GM12878 (cell line): ENCODE results near the gene TPCN1. TPM values are rescaled to one million over a fixed set of nuclear protein-coding genes. Genes with fewer than 3 reads are reported as not detected.

Experiments used
- ATAC-seq: fragments of 200-7000 bp; cut with Tn5 transposase; 3 replicates; pipeline ENCODE4 v1.9.1; 2020; ENCODE audit warnings: mild to moderate bottlenecking, moderate library complexity
- BruUV-seq: library from RNA; stranded (reverse); fragments of 400-500 nt; replicated peaks from 2 replicates; lab custom pipeline; 2021; lab: Mats Ljungman, UMichigan
- CTCF ChIA-PET: fragments of 300-600 bp; sonication (Branson Sonifier 250); formaldehyde crosslinking; extraction: SDS; loops from one replicate; lab custom pipeline; 2021; ENCODE audit warnings: inconsistent platforms; lab: Yijun Ruan, JAX
- POLR2A ChIA-PET: fragments of 350-600 bp; formaldehyde crosslinking; extraction: SDS; loops from one replicate; lab custom pipeline; 2021; ENCODE audit warnings: inconsistent platforms; lab: Charles Lee
- RAD21 ChIA-PET: fragments of 300-600 bp; sonication (Branson Sonifier 250); formaldehyde crosslinking; loops from one replicate; lab custom pipeline; 2023; ENCODE audit warnings: antibody characterized with exemption; ENCODE audit not compliant: unreplicated experiment; lab: Charles Lee
- SMC1A ChIA-PET: fragments of 300-600 bp; sonication (Branson Sonifier 250); formaldehyde crosslinking; loops from one replicate; lab custom pipeline; 2023; ENCODE audit not compliant: unreplicated experiment, uncharacterized antibody; lab: Charles Lee
- DNase-seq: peaks from one replicate; pipeline ENCODE4 v3.0.0-alpha.2; 2011; ENCODE audit warnings: low read depth, low spot score
- FAIRE-seq: peaks from 3 replicates; lab custom pipeline; 2011; peaks lifted over from hg19 to GRCh38; lab: Jason Lieb, UNC
- H2AFZ ChIP-seq: 2 replicates; pipeline ENCODE4 v1.6.0; 2011; ENCODE audit warnings: low read depth, low read length, control low read depth; ENCODE audit not compliant: control insufficient read depth
- H3K27ac ChIP-seq: 2 replicates; pipeline ENCODE4 v1.5.1; 2011; ENCODE audit warnings: control low read depth; ENCODE audit not compliant: control insufficient read depth, insufficient read depth
- H3K27me3 ChIP-seq, 2 experiments: replicated peaks in 1 of 2; 2 replicates each; pipeline versions ENCODE4 v1.6.0 to v1.6.1; 2011; ENCODE audit warnings: low read length in 1 of 2; ENCODE audit not compliant: control insufficient read depth in 2 of 2, insufficient read depth in 2 of 2
- H3K36me3 ChIP-seq, 2 experiments: 2 replicates each; pipeline ENCODE4 v1.5.1; 2011; ENCODE audit warnings: low read length in 1 of 2; ENCODE audit not compliant: control insufficient read depth in 2 of 2, insufficient read depth in 2 of 2
- H3K4me1 ChIP-seq: 2 replicates; pipeline ENCODE4 v1.6.1; 2011; ENCODE audit warnings: mild to moderate bottlenecking, low read length, moderate library complexity, mixed read lengths; ENCODE audit not compliant: control insufficient read depth, insufficient read depth
- H3K4me2 ChIP-seq: 2 replicates; pipeline ENCODE4 v1.6.0; 2011; ENCODE audit warnings: control low read depth; ENCODE audit not compliant: control insufficient read depth, insufficient read depth
- H3K4me3 ChIP-seq: fragments of 200-600 bp; sonication (generic); 2 replicates; pipeline ENCODE4 v1.5.1; 2016
- H3K79me2 ChIP-seq: 2 replicates; pipeline ENCODE4 v1.6.0; 2011; ENCODE audit warnings: low read length; ENCODE audit not compliant: control insufficient read depth, insufficient read depth
- H3K9ac ChIP-seq: 2 replicates; pipeline ENCODE4 v1.8.0; 2011; ENCODE audit warnings: low read length, control low read depth, mixed read lengths; ENCODE audit not compliant: control insufficient read depth, insufficient read depth
- H3K9me3 ChIP-seq: replicated peaks from 3 replicates; pipeline ENCODE4 v1.5.1; 2011; ENCODE audit warnings: mild to moderate bottlenecking, low read length; ENCODE audit not compliant: control insufficient read depth, insufficient read depth
- H4K20me1 ChIP-seq: 2 replicates; pipeline ENCODE4 v1.6.0; 2011; ENCODE audit not compliant: control insufficient read depth, insufficient read depth
- CHD4 ChIP-seq: fragments of 200-600 bp; sonication (generic); IDR thresholded peaks from 2 replicates; pipeline ENCODE4 v1.6.1; 2016; ENCODE audit warnings: mild to moderate bottlenecking
- EZH2 ChIP-seq: IDR thresholded peaks from 2 replicates; pipeline ENCODE4 v1.6.1; 2012; ENCODE audit warnings: low read depth, mild to moderate bottlenecking, control low read depth, inconsistent platforms, low read length, borderline replicate concordance; ENCODE audit not compliant: control insufficient read depth
- IRF4 ChIP-seq: IDR thresholded peaks from 2 replicates; pipeline ENCODE4 v1.6.1; 2011; ENCODE audit warnings: low read depth, low read length
- MTA2 ChIP-seq: fragments of 450-650 bp; IDR thresholded peaks from 2 replicates; pipeline ENCODE4 v1.6.1; 2016; ENCODE audit warnings: low read depth, mild to moderate bottlenecking, moderate library complexity
- NBN ChIP-seq: fragments of 450-650 bp; IDR thresholded peaks from 2 replicates; pipeline ENCODE4 v1.6.1; 2016
- RUNX3 ChIP-seq: IDR thresholded peaks from 2 replicates; pipeline ENCODE4 v1.6.1; 2012; ENCODE audit warnings: low read length, inconsistent platforms
- WRNIP1 ChIP-seq: IDR thresholded peaks from 2 replicates; pipeline ENCODE4 v1.6.1; 2011; ENCODE audit warnings: low read depth, low read length, improper control_type of control experiment, borderline replicate concordance
- WGBS: methylation state at CpG from one replicate; pipeline ENCODE4 v1.1.6; 2016; ENCODE audit warnings: low lambda C conversion rate; ENCODE audit not compliant: insufficient replicate concordance, insufficient coverage; ENCODE audit errors: missing lambda C conversion rate; 5-methylcytosine and 5-hydroxymethylcytosine counted together
- in situ Hi-C: fragments of 300-500 bp; cut with MboI; formaldehyde crosslinking; loops from 9 replicates; pipeline ENCODE4 v1.14.3; 2018; ENCODE audit warnings: mixed read lengths
- intact Hi-C: fragments of 100-400 bp; cut with micrococcal nuclease; formaldehyde crosslinking; loops from one replicate; pipeline ENCODE4 v1.14.2; 2022; ENCODE audit not compliant: unreplicated experiment
- polyA plus RNA-seq, 11 experiments: library from polyadenylated mRNA; depleted of rRNA in 4 of 11; unstranded in 6 of 11; stranded (reverse) in 5 of 11; fragments of >200 nt; fragmentation: Nextera tagmentation in 4 of 11; fragmentation: Illumina TruSeq in 1 of 11; extraction: Ambion mirVana in 4 of 11; extraction: Trizol in 1 of 11; gene quantifications; 1 replicate in 1 of 11; 2 replicates in 10 of 11; pipeline versions ENCODE4 v1.2.1 to v1.2.3, GENCODE V29; 2011 to 2016; ENCODE audit warnings: inconsistent platforms in 2 of 11, missing spikeins in 2 of 11, low read depth in 1 of 11
- total RNA-seq, 4 experiments: library from RNA; depleted of rRNA in 3 of 4; stranded (reverse); fragments of >200 nt in 3 of 4; fragmentation: Illumina TruSeq in 1 of 4; extraction: Trizol in 1 of 4; gene quantifications; 2 replicates each; pipeline versions ENCODE4 v1.2.1 to v1.2.3, GENCODE V29; 2013 to 2021
- TF ChIP-seq, protein P1 (sequence below): IDR thresholded peaks from 2 replicates; pipeline ENCODE4 v1.6.1; 2011; ENCODE audit warnings: borderline replicate concordance, low read depth, mild to moderate bottlenecking, moderate library complexity, mixed read lengths, low read length; ENCODE audit not compliant: insufficient read depth; ENCODE audit errors: extremely low read length
- TF ChIP-seq, protein P2 (sequence below): fragments of 450-650 bp; formaldehyde crosslinking; IDR thresholded peaks from 2 replicates; pipeline ENCODE4 v1.5.0; 2022; ENCODE audit warnings: mild to moderate bottlenecking, missing genetic modification characterization

The TPCN1 gene
- total and polyA plus RNA-seq, 10 of the 15 experiments (the other 5 are each of a cell fraction or from before 2014, with no cell fraction given), result 0.79 to 30.9 (median 19.4) TPM

DNA sequence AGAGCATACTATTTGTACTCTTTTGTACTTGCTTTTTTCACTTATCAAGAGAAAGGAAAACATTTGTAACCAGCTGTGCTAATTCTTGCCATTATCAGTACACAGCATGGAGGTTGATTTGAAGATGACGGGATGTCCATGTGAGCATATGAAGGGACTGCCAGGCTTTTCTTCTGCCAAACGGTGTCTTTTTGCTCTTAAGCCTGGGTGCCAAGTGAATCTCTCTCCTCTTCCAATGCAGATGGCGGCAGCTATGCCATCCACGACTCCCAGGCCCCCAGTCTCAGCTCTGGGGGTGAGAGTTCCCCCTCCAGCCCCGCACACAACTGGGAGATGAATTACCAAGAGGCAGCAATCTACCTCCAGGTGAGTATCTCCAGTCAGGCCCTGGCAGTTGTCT, 38.9 kb downstream of the TPCN1 start:
- H3K79me2 ChIP-seq, result no peaks in the 10 kb centered on the region
- peaks cover 15% of the 10 kb centered on the region for H3K4me1 ChIP-seq
- DNase-seq (no peak), FAIRE-seq (no peak), ATAC-seq (no peak)
- H3K4me2 ChIP-seq, result no peak overlapping the region
- intact Hi-C loops (no loop called here), in situ Hi-C loops (no loop called here)
- no peak for TF ChIP-seq CHD4
- H3K4me3 ChIP-seq, result no peak overlapping the region
- no peak overlapping the region for H3K27ac ChIP-seq
- WGBS, result 93% methylated on average over 5 of the region's 5 CpGs
- SMC1A ChIA-PET, result interaction anchor here (1.0 to 1.5 kb wide), 2 partner anchors 26 to 54 kb away, joined by 4 to 5 read pairs; no protein-coding TSS in a partner anchor
- H3K27me3 ChIP-seq, result no peaks in the 10 kb centered on the region
- H4K20me1 ChIP-seq, result no peaks in the 10 kb centered on the region
- no peak overlapping the region for H3K9ac ChIP-seq
- RAD21 ChIA-PET, result interaction anchor here (0.8 to 1.0 kb wide), 2 partner anchors 37 to 56 kb away, joined by 3 to 5 read pairs; no protein-coding TSS in a partner anchor
- POLR2A ChIA-PET, result interaction anchor here (0.6 to 0.7 kb wide), 2 partner anchors 36 to 38 kb away, joined by 3 read pairs; no protein-coding TSS in a partner anchor
- CTCF ChIA-PET, result no interaction called here
- H3K9me3 ChIP-seq, result no peaks in the 10 kb centered on the region
- BruUV-seq, result no TSS peak
- no peaks in the 10 kb centered on the region; a peak in 1 of 4 replicates for H3K36me3 ChIP-seq
- H2AFZ ChIP-seq, result no peak overlapping the region

DNA sequence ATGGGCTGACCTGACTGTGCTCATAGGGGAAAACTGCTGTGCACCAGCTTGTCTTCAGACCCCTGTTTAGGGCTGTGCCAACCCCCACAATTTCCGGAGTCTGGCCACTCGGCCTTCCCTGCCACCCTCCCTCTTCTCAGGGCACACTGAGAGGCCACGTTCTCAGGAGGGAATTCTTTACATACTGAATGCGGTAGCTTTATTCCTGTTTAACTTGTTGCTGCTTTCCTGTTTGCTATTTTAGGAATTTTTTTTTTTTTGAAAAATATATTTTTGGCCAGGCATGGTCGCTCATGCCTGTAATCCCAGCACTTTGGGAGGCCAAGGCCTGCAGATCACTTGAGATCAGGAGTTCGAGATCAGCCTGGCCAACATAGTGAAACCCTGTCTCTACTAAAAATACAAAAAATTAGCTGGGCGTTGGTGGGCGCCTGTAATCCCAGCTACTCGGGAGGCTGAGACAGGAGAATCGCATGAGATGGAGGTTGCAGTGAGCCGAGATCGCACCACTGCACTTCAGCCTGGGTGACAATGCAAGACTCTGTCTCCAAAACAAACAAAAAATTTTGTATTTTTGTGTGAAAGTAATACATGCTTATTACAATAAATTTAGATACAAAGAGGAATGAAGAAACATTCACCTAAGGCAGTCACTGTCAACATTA, 39.5 kb downstream of the TPCN1 start:
- H4K20me1 ChIP-seq, result no peaks in the 10 kb centered on the region
- RAD21 ChIA-PET, result interaction anchor here (0.8 to 1.1 kb wide), 3 partner anchors 38 to 56 kb away, joined by 3 to 5 read pairs (median 3); no protein-coding TSS in a partner anchor
- no peaks in the 10 kb centered on the region for H3K79me2 ChIP-seq
- SMC1A ChIA-PET, result interaction anchor here (0.6 to 1.5 kb wide), 6 partner anchors 27 to 66 kb away, joined by 3 to 5 read pairs (median 4); no protein-coding TSS in a partner anchor
- H3K9ac ChIP-seq, result no peak overlapping the region
- peaks cover 0 to under 1% of the 10 kb centered on the region in 2 experiments; a peak in 2 of 4 replicates for H3K36me3 ChIP-seq
- POLR2A ChIA-PET, result interaction anchor here (0.6 to 1.4 kb wide), 5 partner anchors 15 to 1451 kb away, joined by 3 to 4 read pairs (median 3); no protein-coding TSS in a partner anchor
- CTCF ChIA-PET, result no interaction called here
- no peaks in the 10 kb centered on the region for H3K9me3 ChIP-seq
- H3K27ac ChIP-seq, result no peak overlapping the region
- FAIRE-seq (no peak), DNase-seq (no peak)
- in situ Hi-C loops, result no loop called here
- H3K27me3 ChIP-seq, result no peaks in the 10 kb centered on the region
- H3K4me1 ChIP-seq, result peaks cover 15% of the 10 kb centered on the region
- no peak for TF ChIP-seq RUNX3
- TF ChIP-seq, protein P1, sequence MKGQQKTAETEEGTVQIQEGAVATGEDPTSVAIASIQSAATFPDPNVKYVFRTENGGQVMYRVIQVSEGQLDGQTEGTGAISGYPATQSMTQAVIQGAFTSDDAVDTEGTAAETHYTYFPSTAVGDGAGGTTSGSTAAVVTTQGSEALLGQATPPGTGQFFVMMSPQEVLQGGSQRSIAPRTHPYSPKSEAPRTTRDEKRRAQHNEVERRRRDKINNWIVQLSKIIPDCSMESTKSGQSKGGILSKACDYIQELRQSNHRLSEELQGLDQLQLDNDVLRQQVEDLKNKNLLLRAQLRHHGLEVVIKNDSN, result no peak
- TF ChIP-seq WRNIP1, result no peak
- TF ChIP-seq, protein P2, sequence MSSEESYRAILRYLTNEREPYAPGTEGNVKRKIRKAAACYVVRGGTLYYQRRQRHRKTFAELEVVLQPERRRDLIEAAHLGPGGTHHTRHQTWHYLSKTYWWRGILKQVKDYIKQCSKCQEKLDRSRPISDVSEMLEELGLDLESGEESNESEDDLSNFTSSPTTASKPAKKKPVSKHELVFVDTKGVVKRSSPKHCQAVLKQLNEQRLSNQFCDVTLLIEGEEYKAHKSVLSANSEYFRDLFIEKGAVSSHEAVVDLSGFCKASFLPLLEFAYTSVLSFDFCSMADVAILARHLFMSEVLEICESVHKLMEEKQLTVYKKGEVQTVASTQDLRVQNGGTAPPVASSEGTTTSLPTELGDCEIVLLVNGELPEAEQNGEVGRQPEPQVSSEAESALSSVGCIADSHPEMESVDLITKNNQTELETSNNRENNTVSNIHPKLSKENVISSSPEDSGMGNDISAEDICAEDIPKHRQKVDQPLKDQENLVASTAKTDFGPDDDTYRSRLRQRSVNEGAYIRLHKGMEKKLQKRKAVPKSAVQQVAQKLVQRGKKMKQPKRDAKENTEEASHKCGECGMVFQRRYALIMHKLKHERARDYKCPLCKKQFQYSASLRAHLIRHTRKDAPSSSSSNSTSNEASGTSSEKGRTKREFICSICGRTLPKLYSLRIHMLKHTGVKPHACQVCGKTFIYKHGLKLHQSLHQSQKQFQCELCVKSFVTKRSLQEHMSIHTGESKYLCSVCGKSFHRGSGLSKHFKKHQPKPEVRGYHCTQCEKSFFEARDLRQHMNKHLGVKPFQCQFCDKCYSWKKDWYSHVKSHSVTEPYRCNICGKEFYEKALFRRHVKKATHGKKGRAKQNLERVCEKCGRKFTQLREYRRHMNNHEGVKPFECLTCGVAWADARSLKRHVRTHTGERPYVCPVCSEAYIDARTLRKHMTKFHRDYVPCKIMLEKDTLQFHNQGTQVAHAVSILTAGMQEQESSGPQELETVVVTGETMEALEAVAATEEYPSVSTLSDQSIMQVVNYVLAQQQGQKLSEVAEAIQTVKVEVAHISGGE (CRISPR knock-in tag), result no peak
- no peak for TF ChIP-seq EZH2
- no peak for TF ChIP-seq NBN
- no peak for TF ChIP-seq MTA2
- no peak for TF ChIP-seq IRF4
- TF ChIP-seq, all 136 proteins: peak for 0
- no peak for ATAC-seq
- 82% methylated on average over 12 of the region's 12 CpGs for WGBS
- Histone ChIP-seq H3K4me2 (no peak overlapping the region), H3K4me3 (no peak overlapping the region), H2AFZ (no peak overlapping the region)
- intact Hi-C loops, result no loop called here
- no TSS peak for BruUV-seq
